NT2/D1 (cell line): ENCODE results near the gene WDR86.

ENCODE experiments used
- DNase-seq: peaks from one replicate; pipeline ENCODE4 v3.0.0-alpha.2; 2011; ENCODE audit warnings: low read depth, low spot score
- H3K27me3 ChIP-seq: 2 replicates; pipeline ENCODE4 v1.6.0; 2011; ENCODE audit warnings: mild to moderate bottlenecking; ENCODE audit not compliant: insufficient read length, insufficient read depth
- H3K36me3 ChIP-seq: 2 replicates; pipeline ENCODE4 v1.6.1; 2011; ENCODE audit warnings: mild to moderate bottlenecking, low read length, mixed read lengths; ENCODE audit not compliant: insufficient read depth, insufficient read length
- H3K4me1 ChIP-seq: 2 replicates; pipeline ENCODE4 v1.5.1; 2011; ENCODE audit not compliant: insufficient read depth, insufficient read length
- H3K4me3 ChIP-seq: 2 replicates; pipeline ENCODE4 v1.5.1; 2011; ENCODE audit warnings: low read depth; ENCODE audit not compliant: insufficient read length
- H3K9ac ChIP-seq: 2 replicates; pipeline ENCODE4 v1.6.0; 2011; ENCODE audit warnings: low read depth; ENCODE audit not compliant: insufficient read length
- H3K9me3 ChIP-seq: 2 replicates; pipeline ENCODE4 v1.5.1; 2011; ENCODE audit warnings: mild to moderate bottlenecking, low read length; ENCODE audit not compliant: insufficient read depth
- SUZ12 ChIP-seq: IDR thresholded peaks from 2 replicates; pipeline ENCODE4 v1.6.1; 2011; ENCODE audit not compliant: insufficient read length, insufficient read depth; ENCODE audit errors: extremely low read depth
- YY1 ChIP-seq: IDR thresholded peaks from 2 replicates; pipeline ENCODE4 v1.6.1; 2011; ENCODE audit not compliant: insufficient read length, insufficient read depth
- ZNF274 ChIP-seq: IDR thresholded peaks from 2 replicates; pipeline ENCODE4 v1.6.1; 2011; ENCODE audit warnings: mild to moderate bottlenecking, low read depth, low read length

Gene WDR86

GRCh38 chr7:151425670-151426440, 16.0 kb upstream of the WDR86 start:
- no peak for DNase-seq
- Histone ChIP-seq H3K27me3 (no peaks in the 10 kb centered on the region), H3K9ac (no peak overlapping the region), H3K9me3 (peaks cover 12% of the 10 kb centered on the region), H3K4me1 (peaks cover 23% of the 10 kb centered on the region), H3K4me3 (no peak overlapping the region), H3K36me3 (no peaks in the 10 kb centered on the region)
- TF ChIP-seq SUZ12 (no peak), ZNF274 (no peak), YY1 (no peak)

- no peak overlapping the region for H3K4me3 ChIP-seq
These were observed 15.0 kb upstream of the WDR86 start for GRCh38 chr7:151424799-151425198.

GRCh38 chr7:151423936-151424335, 14.1 kb upstream of the WDR86 start:
- DNase-seq: no peak
- Histone ChIP-seq H3K9me3 (peaks cover 27% of the 10 kb centered on the region), H3K4me1 (peaks cover 16% of the 10 kb centered on the region)

More at GRCh38 chr7:151424799-151425198, 15.0 kb upstream of the WDR86 start:
- H3K27me3 ChIP-seq: no peaks in the 10 kb centered on the region
- TF ChIP-seq ZNF274 (no peak), SUZ12 (no peak), YY1 (no peak)
- H3K4me1 ChIP-seq: peaks cover 19% of the 10 kb centered on the region
- no peak for DNase-seq
- no peak overlapping the region for H3K9ac ChIP-seq
- no peaks in the 10 kb centered on the region for H3K36me3 ChIP-seq
- peaks cover 23% of the 10 kb centered on the region for H3K9me3 ChIP-seq

DNA sequence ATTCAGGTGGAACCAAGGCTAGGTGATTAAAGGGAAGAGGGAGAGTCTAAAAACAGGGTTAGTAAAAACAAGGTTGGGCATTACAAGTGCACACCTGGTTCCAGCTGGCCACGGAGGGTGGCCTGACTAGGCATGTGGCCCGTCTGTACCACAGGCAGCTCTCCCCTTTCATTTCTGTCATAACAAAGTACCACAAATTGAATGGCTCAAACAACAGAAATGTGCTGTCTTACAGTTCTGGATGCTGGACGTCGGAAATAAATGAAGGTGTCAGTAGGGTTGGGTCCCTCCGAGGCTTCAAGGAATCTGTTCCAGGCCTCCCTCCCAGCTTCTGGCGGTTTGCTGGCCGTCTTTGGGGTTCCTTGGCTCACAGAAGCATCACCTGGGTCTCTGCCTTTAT, 13.4 kb upstream of the WDR86 start:
- H3K4me3 ChIP-seq: no peak overlapping the region
- peaks cover 27% of the 10 kb centered on the region for H3K9me3 ChIP-seq
- H3K36me3 ChIP-seq: no peaks in the 10 kb centered on the region
- no peak for TF ChIP-seq YY1
- no peak for TF ChIP-seq SUZ12
- no peak for TF ChIP-seq ZNF274
- no peak overlapping the region for H3K9ac ChIP-seq
- H3K27me3 ChIP-seq: no peaks in the 10 kb centered on the region
- DNase-seq: no peak
- peaks cover 16% of the 10 kb centered on the region for H3K4me1 ChIP-seq

More at GRCh38 chr7:151423936-151424335, 14.1 kb upstream of the WDR86 start:
- Histone ChIP-seq H3K4me3 (no peak overlapping the region), H3K9ac (no peak overlapping the region), H3K36me3 (no peaks in the 10 kb centered on the region), H3K27me3 (no peaks in the 10 kb centered on the region)
- TF ChIP-seq YY1 (no peak), SUZ12 (no peak), ZNF274 (no peak)

- H3K4me1 ChIP-seq: peaks cover 7% of the 10 kb centered on the region
- H3K36me3 ChIP-seq: no peaks in the 10 kb centered on the region
- no peaks in the 10 kb centered on the region for H3K27me3 ChIP-seq
- H3K4me3 ChIP-seq: no peak overlapping the region
- peaks cover 27% of the 10 kb centered on the region for H3K9me3 ChIP-seq
- no peak for TF ChIP-seq SUZ12
- TF ChIP-seq YY1: no peak
- no peak for TF ChIP-seq ZNF274
- DNase-seq: no peak
- no peak overlapping the region for H3K9ac ChIP-seq
These were observed 12.4 kb upstream of the WDR86 start for GRCh38 chr7:151422212-151422611.

- DNase-seq: no peak
- H3K9me3 ChIP-seq: peaks cover 27% of the 10 kb centered on the region
- peaks cover 4% of the 10 kb centered on the region for H3K4me1 ChIP-seq
- TF ChIP-seq ZNF274 (no peak), YY1 (no peak), SUZ12 (no peak)
- no peak overlapping the region for H3K4me3 ChIP-seq
- no peak overlapping the region for H3K9ac ChIP-seq
- no peaks in the 10 kb centered on the region for H3K36me3 ChIP-seq
- H3K27me3 ChIP-seq: no peaks in the 10 kb centered on the region
These were observed 10.3 kb upstream of the WDR86 start for GRCh38 chr7:151420144-151420543.

DNA sequence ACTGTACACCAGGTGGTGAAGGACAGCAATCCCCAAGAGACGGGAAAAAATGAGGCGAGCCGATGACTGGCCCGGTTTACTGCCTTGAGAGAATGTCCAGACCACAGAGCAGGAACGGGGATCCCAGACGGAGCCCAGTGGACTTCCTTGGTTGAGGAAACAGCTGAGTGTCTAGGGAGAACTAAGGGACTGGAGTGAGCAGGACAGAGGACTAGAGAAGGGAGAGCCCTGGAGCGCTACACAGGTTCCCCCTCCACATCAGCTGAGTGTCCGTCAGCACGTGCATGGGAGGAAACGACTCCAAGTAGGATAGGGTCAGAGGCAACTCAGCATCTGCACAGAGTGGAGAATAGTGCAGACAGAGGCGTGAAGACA, 7.1 kb upstream of the WDR86 start:
- Histone ChIP-seq H3K27me3 (peaks cover 4% of the 10 kb centered on the region), H3K9ac (peak overlapping the region; percentile 32), H3K4me1 (peaks cover 4% of the 10 kb centered on the region), H3K36me3 (no peaks in the 10 kb centered on the region), H3K9me3 (peaks cover 18% of the 10 kb centered on the region), H3K4me3 (no peak overlapping the region)
- TF ChIP-seq ZNF274 (no peak), SUZ12 (no peak), YY1 (no peak)
- no peak for DNase-seq
